GM04503 (cell line): ENCODE results near the gene FAM90A26.
"Not testable (repeated sequence)": the region's sequence is repeated elsewhere in the genome, so short reads cannot be mapped to it uniquely, and the experiment has no call there.

ENCODE experiments used
- DNase-seq: peaks from one replicate; pipeline ENCODE4 v3.0.0-alpha.2; 2012; ENCODE audit warnings: low read depth

The FAM90A26 gene

DNA sequence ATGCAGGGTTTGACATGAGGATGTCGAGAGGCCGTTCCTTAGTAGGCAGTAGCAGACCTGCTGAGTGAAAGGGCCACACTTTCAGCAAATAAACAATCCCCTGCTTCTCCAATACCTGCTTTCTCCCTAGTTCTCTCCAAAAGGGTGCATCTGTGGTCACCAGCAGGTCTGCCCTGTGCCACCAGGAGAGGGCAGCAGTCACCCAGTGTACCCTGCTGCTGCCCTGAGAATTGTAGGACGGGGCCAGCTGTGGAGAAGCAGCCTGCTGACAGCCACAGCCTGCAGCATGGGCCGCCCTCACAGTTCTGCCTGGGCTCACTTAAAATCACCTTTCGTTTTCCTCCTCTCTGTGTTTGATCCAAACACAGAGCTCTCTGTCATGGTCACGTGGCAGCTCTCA lies 11.8 kb upstream of the FAM90A26 start:
- not testable (repeated sequence) for DNase-seq

DNA sequence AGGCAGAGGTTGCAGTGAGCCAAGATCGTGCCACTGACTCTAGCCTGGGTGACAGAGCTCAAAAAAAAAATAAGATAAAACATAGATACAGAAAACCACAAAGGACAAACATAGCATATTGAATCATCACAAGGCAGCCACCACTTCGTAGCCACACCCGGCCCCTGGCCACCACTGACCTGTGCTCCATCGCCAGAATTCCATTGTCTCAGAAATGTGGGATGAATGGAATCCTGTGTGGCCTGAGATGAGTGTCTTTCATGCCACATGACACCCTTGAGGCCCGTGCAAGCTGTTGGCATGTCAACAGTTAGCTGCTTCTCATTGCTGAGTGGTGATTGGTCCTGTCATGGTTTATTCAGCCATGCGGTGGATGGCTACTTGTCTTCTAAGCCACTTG lies 10.2 kb upstream of the FAM90A26 start:
- peak; percentile 50 for DNase-seq

DNA sequence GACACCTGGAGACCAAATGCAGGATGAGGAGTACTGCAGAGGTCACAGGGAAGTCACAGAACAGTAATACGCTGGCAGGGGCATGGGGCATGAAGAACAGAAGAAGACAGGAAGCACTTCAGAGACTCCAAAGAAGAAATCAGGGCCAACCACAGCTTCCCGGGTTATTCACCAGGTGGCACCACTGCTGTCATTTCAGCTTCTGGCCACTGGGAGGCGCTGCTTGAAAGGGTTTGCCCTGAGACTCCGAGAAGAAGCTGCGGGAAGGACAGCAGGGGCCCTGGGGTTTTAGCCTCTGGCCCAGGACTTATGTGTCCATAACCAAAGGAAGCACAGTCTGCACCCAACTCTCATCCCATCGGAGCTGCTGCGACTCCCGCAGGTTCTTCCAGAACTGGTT lies 4.2 kb upstream of the FAM90A26 start:
- DNase-seq, result not testable (repeated sequence)

DNA sequence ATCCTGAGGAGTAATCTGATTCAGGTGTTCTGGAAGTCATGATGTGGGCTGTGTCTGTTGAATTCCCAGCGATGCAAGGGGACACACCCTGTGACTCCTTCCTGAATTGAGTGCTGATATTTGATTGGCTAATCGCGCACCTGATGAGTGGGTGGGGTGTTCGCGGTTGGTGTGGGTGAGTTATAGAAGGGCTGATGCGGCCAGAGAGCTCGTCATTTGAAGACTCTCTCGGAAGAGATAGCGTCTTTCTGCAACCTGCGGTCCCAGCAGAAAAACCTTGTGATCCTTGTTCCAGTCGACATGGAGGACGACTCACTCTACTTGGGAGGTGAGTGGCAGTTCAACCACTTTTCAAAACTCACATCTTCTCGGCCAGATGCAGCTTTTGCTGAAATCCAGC lies 40.1 kb downstream of the FAM90A26 start, which contains the start of gene USP17L10:
Gene USP17L10 (plus strand): TSS at position 301 of the 400 bp plus-strand sequence. CDS start 0 bp downstream, at position 301.
- DNase-seq, result not testable (repeated sequence)

DNA sequence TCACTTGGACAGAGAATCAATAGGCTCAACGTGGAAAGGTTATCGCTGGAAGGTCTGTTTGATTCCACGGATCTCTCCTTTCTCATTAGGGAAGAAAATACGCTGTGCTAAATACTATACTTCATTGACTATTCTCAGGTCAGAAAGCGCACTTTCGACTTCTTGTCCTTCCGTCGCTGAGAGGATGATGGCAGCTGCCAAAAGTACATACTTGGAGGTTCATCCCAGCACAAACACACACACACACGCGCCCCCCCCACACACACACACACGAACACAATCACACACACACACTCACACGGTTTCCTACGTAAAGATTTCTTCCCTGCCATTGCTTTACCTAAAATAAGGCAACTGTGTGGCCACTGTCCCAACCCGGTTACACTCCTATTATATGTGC lies 44.5 kb downstream of the FAM90A26 start:
- DNase-seq, result not testable (repeated sequence)

DNA sequence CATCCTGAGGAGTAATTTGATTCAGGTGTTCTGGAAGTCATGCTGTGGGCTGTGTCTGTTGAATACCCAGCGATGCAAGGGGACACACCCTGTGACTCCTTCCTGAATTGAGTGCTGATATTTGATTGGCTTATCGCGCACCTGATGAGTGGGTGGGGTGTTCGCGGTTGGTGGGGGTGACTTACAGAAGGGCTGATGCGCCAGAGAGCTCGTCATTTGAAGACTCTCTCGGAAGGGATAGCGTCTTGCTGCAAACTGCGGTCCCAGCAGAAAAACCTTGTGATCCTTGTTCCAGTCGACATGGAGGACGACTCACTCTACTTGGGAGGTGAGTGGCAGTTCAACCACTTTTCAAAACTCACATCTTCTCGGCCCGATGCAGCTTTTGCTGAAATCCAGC lies 44.9 kb downstream of the FAM90A26 start, which contains the start of gene USP17L11:
Gene USP17L11 (plus strand): TSS at position 301 of the 400 bp plus-strand sequence. CDS start 0 bp downstream, at position 301.
- not testable (repeated sequence) for DNase-seq

DNA sequence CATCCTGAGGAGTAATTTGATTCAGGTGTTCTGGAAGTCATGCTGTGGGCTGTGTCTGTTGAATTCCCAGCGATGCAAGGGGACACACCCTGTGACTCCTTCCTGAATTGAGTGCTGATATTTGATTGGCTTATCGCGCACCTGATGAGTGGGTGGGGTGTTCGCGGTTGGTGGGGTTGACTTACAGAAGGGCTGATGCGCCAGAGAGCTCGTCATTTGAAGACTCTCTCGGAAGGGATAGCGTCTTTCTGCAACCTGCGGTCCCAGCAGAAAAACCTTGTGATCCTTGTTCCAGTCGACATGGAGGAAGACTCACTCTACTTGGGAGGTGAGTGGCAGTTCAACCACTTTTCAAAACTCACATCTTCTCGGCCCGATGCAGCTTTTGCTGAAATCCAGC lies 49.6 kb downstream of the FAM90A26 start, which contains the start of gene USP17L12:
Gene USP17L12 (plus strand): TSS at position 301 of the 400 bp plus-strand sequence. CDS start 0 bp downstream, at position 301.
- not testable (repeated sequence) for DNase-seq

DNA sequence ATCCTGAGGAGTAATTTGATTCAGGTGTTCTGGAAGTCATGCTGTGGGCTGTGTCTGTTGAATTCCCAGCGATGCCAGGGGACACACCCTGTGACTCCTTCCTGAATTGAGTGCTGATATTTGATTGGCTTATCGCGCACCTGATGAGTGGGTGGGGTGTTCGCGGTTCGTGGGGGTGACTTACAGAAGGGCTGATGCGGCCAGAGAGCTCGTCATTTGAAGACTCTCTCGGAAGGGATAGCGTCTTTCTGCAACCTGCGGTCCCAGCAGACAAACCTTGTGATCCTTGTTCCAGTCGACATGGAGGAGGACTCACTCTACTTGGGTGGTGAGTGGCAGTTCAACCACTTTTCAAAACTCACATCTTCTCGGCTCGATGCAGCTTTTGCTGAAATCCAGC lies 54.4 kb downstream of the FAM90A26 start, which contains the start of gene USP17L13:
Gene USP17L13 (plus strand): TSS at position 301 of the 400 bp plus-strand sequence. CDS start 0 bp downstream, at position 301.
- not testable (repeated sequence) for DNase-seq
